BJ (cell line): ENCODE measurements around the gene HEY2. TPM values are rescaled to one million over a fixed set of nuclear protein-coding genes. Genes with fewer than 3 reads are reported as not detected.

ENCODE experiments used
- CTCF ChIA-PET: fragments of 350-600 bp; formaldehyde crosslinking; extraction: SDS; loops from one replicate; lab custom pipeline; 2021; ENCODE audit warnings: antibody characterized with exemption, inconsistent platforms; lab: Yijun Ruan, JAX
- POLR2A ChIA-PET: fragments of 300-600 bp; sonication (Branson Sonifier 250); formaldehyde crosslinking; extraction: SDS; loops from one replicate; lab custom pipeline; 2021; ENCODE audit warnings: antibody characterized with exemption; lab: Charles Lee
- DNase-seq: peaks from one replicate; pipeline ENCODE4 v3.0.0-alpha.2; 2011; ENCODE audit warnings: low read depth
- H3K27me3 ChIP-seq: 2 replicates; pipeline ENCODE4 v1.6.0; 2011; ENCODE audit warnings: low read length; ENCODE audit not compliant: control insufficient read depth, insufficient read depth
- H3K36me3 ChIP-seq: 2 replicates; pipeline ENCODE4 v1.5.1; 2011; ENCODE audit warnings: low read length; ENCODE audit not compliant: control insufficient read depth, insufficient read depth
- H3K4me3 ChIP-seq: 2 replicates; pipeline ENCODE4 v1.5.1; 2011; ENCODE audit warnings: low read depth, mild to moderate bottlenecking, control low read depth, low read length
- CTCF ChIP-seq: IDR thresholded peaks from 2 replicates; pipeline ENCODE4 v1.5.1; 2011; ENCODE audit warnings: low read depth, mild to moderate bottlenecking, control low read depth, inconsistent platforms, low read length, moderate library complexity; ENCODE audit not compliant: insufficient read depth
- polyA plus RNA-seq: library from polyadenylated mRNA; depleted of rRNA; stranded (reverse); fragments of >200 nt; gene quantifications from 2 replicates; pipeline ENCODE4 v1.2.3, GENCODE V29; 2011

HEY2 gene
- polyA plus RNA-seq, 1 experiment, result not detected

GRCh38 chr6:125727216-125727615, 22.2 kb upstream of the HEY2 start:
- Histone ChIP-seq H3K4me3 (no peak overlapping the region), H3K27me3 (no peaks in the 10 kb centered on the region; the same call in 1 of the 2 replicates), H3K36me3 (no peaks in the 10 kb centered on the region)
- ChIA-PET POLR2A (no interaction called here), CTCF (interaction anchor here (0.6 kb wide), 1 partner anchor 413 kb away, joined by 3 read pairs; no protein-coding TSS in a partner anchor)
- DNase-seq, result no peak
- TF ChIP-seq CTCF, result no peak

GRCh38 chr6:125728739-125729138, 20.7 kb upstream of the HEY2 start:
- no peak for TF ChIP-seq CTCF
- no peak for DNase-seq
- Histone ChIP-seq H3K4me3 (no peak overlapping the region), H3K36me3 (no peaks in the 10 kb centered on the region), H3K27me3 (no peaks in the 10 kb centered on the region; the same call in 1 of the 2 replicates)
- POLR2A ChIA-PET, result no interaction called here
- CTCF ChIA-PET, result no interaction called here

GRCh38 chr6:125729983-125730382, 19.4 kb upstream of the HEY2 start:
- no peaks in the 10 kb centered on the region; the same call in 1 of the 2 replicates for H3K27me3 ChIP-seq
- ChIA-PET POLR2A (no interaction called here), CTCF (interaction anchor here (0.7 to 1.1 kb wide), 2 partner anchors 30 to 1381 kb away, joined by 3 to 4 read pairs; no protein-coding TSS in a partner anchor)
- H3K36me3 ChIP-seq, result no peaks in the 10 kb centered on the region
- no peak overlapping the region for H3K4me3 ChIP-seq
- no peak for TF ChIP-seq CTCF
- no peak for DNase-seq

- CTCF ChIA-PET, result no interaction called here
These were observed 17.0 kb upstream of the HEY2 start for GRCh38 chr6:125732398-125732797.

More at GRCh38 chr6:125732398-125732797, 17.0 kb upstream of the HEY2 start:
- no peak for TF ChIP-seq CTCF
- Histone ChIP-seq H3K4me3 (no peak overlapping the region), H3K27me3 (no peaks in the 10 kb centered on the region; the same call in 1 of the 2 replicates), H3K36me3 (no peaks in the 10 kb centered on the region)
- POLR2A ChIA-PET, result no interaction called here
- no peak for DNase-seq
